Measurements from ENCODE around the gene MTRR. TPM values are rescaled to one million over a fixed set of nuclear protein-coding genes. Genes with fewer than 3 reads are reported as not detected.

Gene MTRR
- total RNA-seq, 1 experiment from 2014 or later: 72.6 TPM

- CTCF ChIA-PET: no interaction called here
- no peaks in the 10 kb centered on the region for H3F3A ChIP-seq (ENCODE audit: insufficient read depth, low read depth)
- intact Hi-C loops (cut with micrococcal nuclease; ENCODE audit: unreplicated experiment): loop anchor here (5.0 kb wide), 2 partner anchors 595 to 1090 kb away; no protein-coding TSS in a partner anchor
- H3K79me2 ChIP-seq (ENCODE audit: low read depth): no peaks in the 10 kb centered on the region
- no peak overlapping the region for H3K4me2 ChIP-seq
- no peak for DNase-seq
- BruUV-seq (replicated peaks): no TSS peak
- H3K4me1 ChIP-seq (replicated peaks; ENCODE audit: insufficient read depth): 0 out of 2 replicates have a peak, but pooled peaks cover 6% of the 10 kb centered on the region
- H2AFZ ChIP-seq: no peak overlapping the region
- H3K9me2 ChIP-seq (ENCODE audit: insufficient read depth): no peaks in the 10 kb centered on the region; the same call in 1 of the 2 replicates
- H4K20me1 ChIP-seq (ENCODE audit: insufficient read depth): no peaks in the 10 kb centered on the region
- peaks cover 9% of the 10 kb centered on the region; the same call in 1 of the 2 replicates for H3K36me3 ChIP-seq (ENCODE audit: low read depth)
- H3K27me3 ChIP-seq (ENCODE audit: insufficient read depth, low read depth): peaks cover 10% of the 10 kb centered on the region; the same call in 1 of the 2 replicates
- H3K4me3 ChIP-seq: no peak overlapping the region
- no peak overlapping the region for H3K27ac ChIP-seq
- H3K9me3 ChIP-seq (ENCODE audit: insufficient read depth, low read depth): no peaks in the 10 kb centered on the region
- POLR2A ChIA-PET (ENCODE audit: unreplicated experiment): no interaction called here
- no peak for TF ChIP-seq CTCF (conservative IDR thresholded peaks at IDR 0.05)
- TF ChIP-seq EZH2 (IDR thresholded peaks at IDR 0.05; ENCODE audit: low read depth): no peak
These were observed 11.6 kb upstream of the MTRR start for GRCh38 chr5:7857361-7857760.

- Histone ChIP-seq H3K9me2 (ENCODE audit: insufficient read depth) (no peaks in the 10 kb centered on the region; the same call in 1 of the 2 replicates), H3K36me3 (ENCODE audit: low read depth) (peaks cover 9% of the 10 kb centered on the region; the same call in 1 of the 2 replicates), H3K4me1 (replicated peaks; ENCODE audit: insufficient read depth) (0 out of 2 replicates have a peak, but pooled peaks cover 6% of the 10 kb centered on the region), H3K27ac (no peak overlapping the region), H3K4me2 (no peak overlapping the region), H3K27me3 (ENCODE audit: insufficient read depth, low read depth) (peaks cover 3% of the 10 kb centered on the region; the same call in 1 of the 2 replicates), H3K79me2 (ENCODE audit: low read depth) (no peaks in the 10 kb centered on the region), H3F3A (ENCODE audit: insufficient read depth, low read depth) (no peaks in the 10 kb centered on the region), H2AFZ (no peak overlapping the region), H3K4me3 (no peak overlapping the region), H3K9me3 (ENCODE audit: insufficient read depth, low read depth) (no peaks in the 10 kb centered on the region), H4K20me1 (ENCODE audit: insufficient read depth) (no peaks in the 10 kb centered on the region)
- BruUV-seq (replicated peaks): no TSS peak
- DNase-seq: no peak
- intact Hi-C loops (cut with micrococcal nuclease; ENCODE audit: unreplicated experiment): loop anchor here (5.0 kb wide), 2 partner anchors 596 to 1091 kb away; no protein-coding TSS in a partner anchor
- ChIA-PET CTCF (no interaction called here), POLR2A (ENCODE audit: unreplicated experiment) (interaction anchor here (0.6 to 0.7 kb wide), 3 partner anchors 9 to 24 kb away, joined by 3 to 6 read pairs (median 5); partner anchors contain the start of genes FASTKD3 and MTRR)
- TF ChIP-seq CTCF (conservative IDR thresholded peaks at IDR 0.05): no peak
These were observed 10.9 kb upstream of the MTRR start for GRCh38 chr5:7857926-7858632.

- CTCF ChIA-PET: no interaction called here
- H3K79me2 ChIP-seq (ENCODE audit: low read depth): peaks cover 48% of the 10 kb centered on the region
- intact Hi-C loops (cut with micrococcal nuclease; ENCODE audit: unreplicated experiment): loop anchor here (10.0 kb wide), 1 partner anchor 1231 kb away; the partner anchor contains the start of genes NSUN2 and SRD5A1
These were observed 2.8 kb upstream of the MTRR start for GRCh38 chr5:7866196-7866595.

More at GRCh38 chr5:7866196-7866595, 2.8 kb upstream of the MTRR start:
- Histone ChIP-seq H3K4me2 (no peak overlapping the region), H3F3A (ENCODE audit: insufficient read depth, low read depth) (no peaks in the 10 kb centered on the region), H3K36me3 (ENCODE audit: low read depth) (0 out of 2 replicates have a peak, but pooled peaks cover 6% of the 10 kb centered on the region), H3K27ac (no peak overlapping the region), H2AFZ (no peak overlapping the region), H3K9me2 (ENCODE audit: insufficient read depth) (no peaks in the 10 kb centered on the region), H3K4me1 (replicated peaks; ENCODE audit: insufficient read depth) (peaks cover 15% of the 10 kb centered on the region), H3K4me3 (no peak overlapping the region), H4K20me1 (ENCODE audit: insufficient read depth) (peaks cover 15% of the 10 kb centered on the region), H3K9me3 (ENCODE audit: insufficient read depth, low read depth) (no peaks in the 10 kb centered on the region), H3K27me3 (ENCODE audit: insufficient read depth, low read depth) (no peaks in the 10 kb centered on the region)
- no peak for DNase-seq
- POLR2A ChIA-PET (ENCODE audit: unreplicated experiment): no interaction called here
- BruUV-seq (replicated peaks): no TSS peak
- TF ChIP-seq EZH2 (IDR thresholded peaks at IDR 0.05; ENCODE audit: low read depth) (no peak), CTCF (conservative IDR thresholded peaks at IDR 0.05) (no peak)

Measured in PC-9 (cell line).